ENCODE measurements around the gene WDR48.
A peak's percentile ranks its signal among the peaks of the same experiment; 100 is the strongest.

WDR48 gene

DNA sequence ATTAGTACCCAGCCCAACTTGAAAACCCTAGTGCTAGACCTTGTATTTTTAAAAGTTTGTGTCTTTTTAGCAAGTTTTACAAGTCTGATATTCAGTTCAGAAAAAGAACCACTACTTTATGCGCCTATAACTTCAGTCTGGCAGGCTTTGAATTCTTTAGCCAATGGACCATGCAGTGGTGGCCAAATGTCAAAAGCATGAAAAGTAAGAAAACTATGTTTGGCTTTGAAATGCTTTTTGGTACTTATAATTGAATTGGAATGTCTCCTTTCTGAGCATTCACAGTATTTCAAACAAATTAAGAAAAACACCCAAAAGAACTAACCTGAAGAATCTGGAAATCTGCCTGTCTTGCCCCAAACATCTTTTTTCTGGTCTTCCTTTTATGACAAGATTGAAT, 12.8 kb downstream of the WDR48 start:
- DNase-seq, result no peak

DNA sequence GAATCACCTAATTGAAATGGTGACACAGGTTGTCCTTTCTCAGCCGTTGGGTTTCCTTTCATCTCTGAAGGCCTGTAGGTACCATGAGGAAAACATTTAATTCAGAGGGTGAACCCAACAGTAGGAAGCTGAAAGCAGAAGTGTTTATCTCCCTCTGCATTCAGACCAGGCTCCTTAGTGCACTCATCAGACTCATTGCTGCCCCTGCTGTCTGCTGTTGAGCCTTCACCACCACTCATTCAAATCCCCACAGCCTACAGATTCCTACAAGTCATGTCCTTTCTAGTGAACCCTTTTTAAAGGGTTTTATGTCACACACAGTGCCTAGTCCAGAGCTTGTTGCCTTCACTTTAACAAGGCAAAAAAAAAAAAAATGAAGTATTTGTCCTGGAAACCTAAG, 13.4 kb downstream of the WDR48 start:
- peak in 2 of 6 experiments; percentile 9 to 23 for DNase-seq

DNA sequence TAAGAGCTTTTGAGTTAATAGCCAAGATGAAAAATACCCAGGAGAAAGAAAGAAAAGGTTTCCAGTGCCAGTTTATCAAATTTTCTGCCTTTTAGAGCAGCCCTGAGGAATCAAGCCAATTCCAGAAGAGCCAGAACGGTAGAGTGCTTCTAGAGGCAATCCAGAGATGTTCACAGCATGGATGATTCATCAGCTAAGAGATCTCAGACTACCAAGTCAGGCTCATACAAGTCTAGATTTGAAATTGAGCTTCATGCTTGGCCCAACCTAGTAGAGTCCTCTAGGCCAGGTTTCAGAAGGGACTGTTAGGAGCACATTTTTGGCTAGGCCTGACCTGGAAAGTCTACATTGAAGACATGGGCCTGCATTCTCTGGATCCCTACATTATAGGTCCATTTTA, 15.5 kb downstream of the WDR48 start:
- DNase-seq, result no peak

DNA sequence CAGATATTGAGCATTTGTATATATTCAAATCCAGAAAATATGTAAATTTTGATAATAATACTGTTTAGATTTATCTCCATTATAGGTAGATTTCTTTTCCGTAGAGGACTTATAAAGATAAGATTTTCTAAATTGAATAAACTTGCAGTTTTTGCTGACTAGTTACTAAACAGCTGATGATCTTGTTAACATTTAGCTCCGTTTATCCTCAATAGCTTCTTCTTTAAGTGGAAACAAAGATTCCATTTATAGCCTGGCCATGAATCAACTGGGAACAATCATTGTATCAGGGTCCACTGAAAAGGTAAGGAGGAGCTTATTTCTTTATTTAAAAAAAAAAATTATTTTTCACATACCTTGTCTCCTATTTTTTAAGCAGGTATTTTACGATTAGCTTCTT, 16.7 kb downstream of the WDR48 start:
- DNase-seq, result no peak

DNA sequence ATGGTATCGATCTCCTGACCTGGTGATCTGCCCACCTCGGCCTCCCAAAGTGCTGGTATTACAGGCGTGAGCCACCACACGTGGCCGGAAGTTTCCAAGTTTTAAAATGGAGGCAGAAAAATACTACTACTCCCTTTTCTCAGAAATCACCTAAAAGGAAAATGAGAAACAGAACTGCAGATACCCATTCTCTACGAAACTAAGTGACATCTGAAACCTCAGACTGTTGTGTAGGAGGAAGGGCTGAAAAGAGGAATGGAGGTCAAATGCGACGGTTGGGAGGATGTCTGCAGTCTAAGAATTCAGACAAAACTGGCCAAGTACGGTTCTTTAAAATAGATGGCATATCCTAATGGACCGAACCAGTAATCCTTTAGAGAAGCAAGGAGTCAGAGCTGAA, 24.1 kb downstream of the WDR48 start:
- DNase-seq, result no peak

GRCh38 chr3:39079530-39079929, 27.7 kb downstream of the WDR48 start:
- DNase-seq, result no peak

DNA sequence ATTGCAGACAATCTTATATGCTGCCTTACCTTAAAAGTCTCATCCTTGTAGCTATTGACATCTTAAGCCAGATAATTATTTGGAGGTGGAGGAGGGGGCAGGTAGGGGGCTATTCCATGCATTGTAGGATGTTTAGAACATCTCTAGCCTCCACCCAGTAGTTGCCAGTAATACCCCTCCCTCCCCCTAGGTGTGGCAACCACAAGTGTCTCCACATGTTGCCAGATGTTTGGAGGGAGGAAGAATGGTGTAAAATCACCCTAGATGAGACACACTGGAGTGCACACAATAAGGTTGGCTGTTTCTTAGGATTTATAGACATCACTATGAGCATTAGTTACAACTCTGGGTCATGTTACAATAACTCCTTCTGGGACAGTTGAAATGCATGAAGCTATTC, 28.2 kb downstream of the WDR48 start:
- DNase-seq, result no peak

DNA sequence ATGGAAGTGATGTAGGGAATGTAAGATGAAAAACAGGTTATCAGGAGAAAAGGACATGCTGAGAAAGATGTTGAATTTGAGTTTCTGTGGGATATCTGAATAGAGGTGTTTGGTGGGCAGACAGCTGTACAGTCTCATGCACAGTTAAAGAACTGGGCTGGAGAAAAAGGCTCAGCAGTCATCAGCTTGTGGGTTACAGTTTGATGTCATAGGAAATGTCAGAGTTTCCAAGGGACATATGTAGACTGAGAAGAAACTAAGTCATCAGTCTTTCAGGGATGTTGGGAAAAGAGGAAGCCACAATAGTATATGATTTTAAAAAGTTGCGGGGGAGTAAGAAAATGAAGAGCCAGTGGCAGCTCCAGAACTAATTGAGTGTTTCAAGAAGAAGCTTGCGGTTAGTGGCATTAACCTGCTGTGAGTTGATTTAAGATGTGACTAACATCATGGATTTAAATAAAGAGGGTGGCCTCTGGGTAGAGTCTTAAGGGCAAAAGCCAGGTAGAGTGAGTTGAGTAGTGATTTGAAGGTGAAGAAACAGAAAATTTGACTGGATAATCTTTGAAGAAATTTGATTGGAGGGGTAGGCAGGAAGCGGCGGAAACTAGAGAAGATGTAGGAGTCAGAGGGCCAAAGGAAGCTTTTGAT, 31.0 kb downstream of the WDR48 start:
- no peak for DNase-seq

DNA sequence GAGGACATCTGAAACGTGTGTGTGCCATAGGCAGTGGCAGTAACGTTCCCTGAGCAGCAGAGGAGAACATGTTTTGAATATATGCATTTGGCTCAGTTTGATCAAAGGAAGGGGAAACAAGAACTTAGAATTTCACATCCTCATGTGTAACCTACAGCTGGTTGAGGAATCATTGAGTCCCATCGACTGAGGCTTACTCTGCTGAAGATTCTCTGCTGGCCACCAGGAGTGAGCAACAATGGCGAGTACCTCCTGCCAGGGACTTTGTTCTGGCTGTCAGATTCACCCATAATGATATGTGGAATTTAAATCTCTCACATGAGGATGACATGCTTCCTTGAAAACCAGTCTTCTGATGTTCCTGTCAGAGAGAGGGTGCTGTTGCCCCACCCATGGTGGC, 34.3 kb downstream of the WDR48 start:
- no peak for DNase-seq

DNA sequence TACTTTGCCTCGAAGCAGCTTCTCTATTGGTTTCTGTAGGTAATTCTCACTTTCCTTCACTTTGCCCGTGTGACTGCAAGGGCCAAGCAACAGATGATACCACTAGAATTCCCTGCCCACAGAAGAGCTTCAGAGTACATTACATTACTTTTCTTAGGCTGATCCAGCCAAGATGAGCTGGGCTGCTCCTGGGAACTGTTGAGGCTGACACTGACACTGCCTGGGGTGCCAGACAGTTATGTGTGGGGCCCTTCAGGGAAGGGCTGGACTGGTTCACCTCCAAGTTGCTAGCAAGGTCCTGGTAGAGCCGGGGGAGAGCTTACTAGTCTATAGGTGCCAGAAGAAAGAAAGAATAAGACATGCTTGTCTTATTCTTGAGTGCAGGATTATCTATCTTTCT, 36.6 kb downstream of the WDR48 start:
- no peak for DNase-seq

- DNase-seq, result no peak
Measured at GRCh38 chr3:39088889-39089288, 37.1 kb downstream of the WDR48 start.

GRCh38 chr3:39090922-39091321, 39.1 kb downstream of the WDR48 start:
- no peak for DNase-seq

- DNase-seq, result no peak
Measured at GRCh38 chr3:39094851-39095677, 43.2 kb downstream of the WDR48 start.

- DNase-seq, result no peak
Measured at GRCh38 chr3:39095778-39096177, 44.0 kb downstream of the WDR48 start.

DNA sequence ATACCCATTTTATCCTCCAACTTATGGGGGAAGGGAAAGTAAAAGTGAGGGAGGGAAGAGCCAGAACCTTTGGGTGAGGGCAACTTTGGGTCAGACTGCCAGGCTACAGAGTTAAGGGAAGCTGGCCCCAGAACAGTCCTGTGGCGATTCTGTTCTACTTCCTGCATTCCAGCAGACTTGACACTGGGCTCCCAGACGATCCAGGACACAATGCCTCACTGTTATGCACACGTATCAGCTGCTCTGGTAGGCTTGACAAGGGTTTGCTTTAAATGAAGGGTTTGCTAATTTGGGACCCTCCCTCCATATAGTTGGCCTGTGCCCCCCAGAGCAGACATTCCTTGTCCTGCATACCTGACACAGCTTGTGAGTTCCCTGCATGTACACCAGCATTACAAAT, 45.0 kb downstream of the WDR48 start:
- no peak for DNase-seq

DNA sequence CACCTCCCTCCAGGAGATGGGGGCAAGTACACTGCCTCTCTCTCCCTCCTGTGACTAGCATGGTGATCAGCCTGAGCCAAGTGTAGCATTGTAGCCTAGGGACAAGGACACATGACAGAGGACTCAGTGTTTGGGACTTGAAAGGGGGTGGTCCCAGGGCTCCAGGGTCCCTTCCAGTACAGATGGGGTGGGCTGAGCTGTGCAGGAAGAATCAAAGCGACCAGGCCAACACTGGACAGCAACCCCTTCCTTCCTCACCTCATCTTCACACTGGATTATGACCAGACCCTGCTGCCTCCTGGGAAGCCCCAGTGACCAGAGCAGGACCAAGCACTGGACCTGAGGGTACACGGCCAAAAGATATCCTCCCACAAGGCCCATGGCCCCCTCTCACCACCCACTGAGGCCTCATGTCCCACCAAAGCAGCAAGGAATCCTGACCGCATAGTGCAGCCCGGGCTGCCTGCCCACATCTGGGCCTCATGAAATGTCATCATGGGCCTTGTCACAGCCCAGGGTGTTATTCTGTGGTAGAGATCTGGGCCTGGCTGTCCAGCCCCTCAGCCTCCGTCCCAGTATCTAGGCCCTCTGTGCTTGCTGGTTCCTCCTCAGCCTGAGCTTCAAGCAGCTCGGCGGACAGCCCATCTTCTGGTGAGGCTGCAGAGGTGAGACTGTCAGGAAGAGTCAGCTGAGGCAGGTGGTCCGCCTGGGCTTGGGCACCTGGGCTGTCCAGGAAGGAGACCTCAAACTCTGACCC, 46.1 kb downstream of the WDR48 start:
- no peak for DNase-seq

GRCh38 chr3:39098473-39099000, 46.7 kb downstream of the WDR48 start:
- no peak for DNase-seq

GRCh38 chr3:39099242-39099641, 47.4 kb downstream of the WDR48 start:
- no peak for DNase-seq

- DNase-seq, result no peak
Measured at GRCh38 chr3:39099738-39100499, 48.1 kb downstream of the WDR48 start.

DNA sequence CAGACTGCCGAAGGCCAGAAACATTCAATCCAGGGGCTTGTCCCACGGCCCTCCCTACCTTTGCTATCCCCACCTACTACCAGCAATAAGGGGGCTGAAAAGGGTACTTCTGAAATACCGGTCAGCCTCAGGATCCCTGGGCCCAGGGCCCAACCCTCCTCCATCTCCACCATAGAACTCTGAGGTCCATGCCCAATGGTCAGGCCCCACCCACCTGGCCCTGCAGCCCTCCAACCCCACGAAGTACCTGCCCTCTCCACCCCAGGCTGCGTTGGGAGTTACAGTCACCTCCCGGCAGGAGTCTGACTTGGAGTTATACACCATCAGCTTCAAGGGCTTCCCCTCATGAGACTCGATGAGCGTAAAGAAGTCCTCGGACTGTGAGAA, 48.7 kb downstream of the WDR48 start:
- DNase-seq, result no peak

GRCh38 chr3:39101022-39101689, 49.3 kb downstream of the WDR48 start:
- peak in 4 of 6 experiments; percentile 27 to 56 (median 30) for DNase-seq
